AG20443 (cell line): ENCODE measurements around the gene ZSCAN5C.
"Not testable (repeated sequence)": the region's sequence is repeated elsewhere in the genome, so short reads cannot be mapped to it uniquely, and the experiment has no call there.

ENCODE experiments used
- DNase-seq: peaks from one replicate; pipeline ENCODE4 v3.0.0; 2012; ENCODE audit warnings: low spot score, mixed read lengths

Gene ZSCAN5C, protein sequence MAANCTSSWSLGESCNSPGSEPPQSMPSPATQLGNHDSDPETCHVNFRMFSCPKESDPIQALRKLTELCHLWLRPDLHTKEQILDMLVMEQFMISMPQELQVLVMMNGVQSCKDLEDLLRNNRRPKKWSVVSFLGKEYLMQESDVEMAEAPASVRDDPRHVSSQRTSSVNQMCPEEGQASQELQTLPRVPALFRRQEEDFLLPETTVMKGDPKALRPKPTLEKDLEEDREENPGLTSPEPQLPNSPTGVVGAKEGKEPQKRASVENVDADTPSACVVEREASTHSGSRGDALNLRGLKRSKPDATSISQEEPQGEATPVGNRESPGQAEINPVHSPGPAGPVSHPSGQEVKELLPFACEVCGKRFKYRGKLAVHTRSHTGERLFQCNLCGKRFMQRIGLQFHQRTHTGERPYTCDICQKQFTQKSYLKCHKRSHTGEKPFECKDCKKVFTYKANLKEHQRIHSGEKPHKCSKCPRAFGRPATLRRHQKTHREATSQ

DNA sequence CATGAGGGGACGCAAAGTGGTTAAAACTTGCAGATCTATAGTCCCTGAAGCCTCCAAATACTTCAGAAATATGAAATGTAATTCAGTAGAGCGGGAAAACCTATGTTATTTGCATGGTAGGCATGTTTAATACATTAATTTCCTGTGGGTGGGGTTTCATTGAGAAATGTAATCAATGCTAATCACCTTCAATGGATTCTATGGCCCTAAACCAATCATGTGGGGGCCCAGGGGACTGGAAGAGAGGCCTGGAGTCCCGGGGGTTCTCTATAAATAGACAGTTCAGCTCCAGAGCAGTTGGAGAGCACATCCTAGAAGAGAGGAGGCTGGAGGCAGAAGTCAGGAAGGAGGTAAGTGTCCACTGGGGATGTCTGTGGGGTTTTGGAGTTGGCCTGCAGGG lies at the start of gene ZSCAN5C:
TSS of gene ZSCAN5C (plus strand) at position 301 of the 400 bp plus-strand sequence. CDS start 3,641 bp downstream, outside the sequence.
- DNase-seq = no peak

DNA sequence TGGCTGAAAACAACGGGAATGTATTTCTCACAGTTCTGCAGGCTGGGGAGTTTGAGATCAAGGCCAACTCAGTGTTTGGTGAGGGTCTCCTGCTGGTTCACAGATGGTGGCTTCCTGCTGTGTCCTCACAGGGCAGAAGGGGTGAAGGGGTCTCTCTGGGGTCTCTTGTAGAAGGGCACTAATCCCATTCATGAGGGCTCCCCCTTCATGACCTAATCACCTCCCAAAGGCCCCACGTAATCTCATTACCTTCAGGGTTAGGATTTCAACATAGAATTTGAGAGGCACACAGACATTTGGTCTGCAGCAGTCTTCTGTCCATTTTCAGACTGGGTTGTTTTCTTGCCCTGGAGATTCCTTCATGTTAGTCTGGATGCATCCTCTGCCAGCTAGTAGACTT lies 49.4 kb upstream of the ZSCAN5C start:
- no peak for DNase-seq

DNA sequence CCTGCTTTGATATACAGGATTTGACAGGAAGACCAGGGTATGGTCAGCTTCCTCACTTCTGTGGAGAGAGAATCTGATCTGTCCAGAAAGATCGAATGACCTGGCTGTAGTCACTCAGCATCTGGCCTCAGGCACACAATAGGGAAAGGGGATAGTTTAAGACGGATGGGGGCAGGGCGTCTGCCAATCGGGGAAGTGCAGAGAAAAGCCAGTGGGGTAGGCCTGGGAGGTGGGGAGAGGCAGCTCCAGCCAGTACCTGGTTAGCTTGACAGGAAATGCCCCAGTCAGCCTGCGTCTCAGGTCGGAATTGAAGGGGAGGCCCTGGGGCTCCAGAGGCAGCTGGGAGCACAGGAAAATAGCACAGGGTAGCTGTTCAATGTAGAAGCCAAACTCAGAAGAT lies 48.6 kb upstream of the ZSCAN5C start:
- DNase-seq = no peak

DNA sequence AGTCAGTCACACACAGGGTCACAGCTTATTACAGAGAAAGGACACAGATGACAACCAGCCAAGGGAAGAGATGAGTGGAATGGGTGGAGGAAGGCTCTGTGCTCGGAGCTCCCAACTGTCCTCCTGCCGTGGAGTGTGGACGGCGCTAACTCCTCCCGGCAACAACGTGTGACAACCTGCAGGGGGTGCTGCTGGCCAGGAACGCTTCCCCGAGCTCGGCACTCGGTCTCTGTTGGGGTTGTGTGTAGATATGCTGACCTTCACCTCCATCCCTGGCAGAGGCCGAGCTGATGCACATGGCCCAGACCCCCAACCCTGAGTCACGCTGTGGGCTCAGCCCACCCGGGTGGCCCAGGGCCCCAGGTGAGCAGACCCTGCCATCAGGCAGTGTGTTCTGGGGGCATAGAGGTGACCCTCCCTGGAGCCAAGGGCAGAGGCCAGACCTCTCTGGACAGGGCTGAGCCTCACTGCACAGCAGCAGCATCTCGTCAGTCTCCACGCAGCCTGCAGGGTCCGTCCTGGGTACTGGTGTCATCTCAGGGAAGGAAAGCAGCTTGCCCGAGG lies 46.9 kb upstream of the ZSCAN5C start:
- no peak for DNase-seq

DNA sequence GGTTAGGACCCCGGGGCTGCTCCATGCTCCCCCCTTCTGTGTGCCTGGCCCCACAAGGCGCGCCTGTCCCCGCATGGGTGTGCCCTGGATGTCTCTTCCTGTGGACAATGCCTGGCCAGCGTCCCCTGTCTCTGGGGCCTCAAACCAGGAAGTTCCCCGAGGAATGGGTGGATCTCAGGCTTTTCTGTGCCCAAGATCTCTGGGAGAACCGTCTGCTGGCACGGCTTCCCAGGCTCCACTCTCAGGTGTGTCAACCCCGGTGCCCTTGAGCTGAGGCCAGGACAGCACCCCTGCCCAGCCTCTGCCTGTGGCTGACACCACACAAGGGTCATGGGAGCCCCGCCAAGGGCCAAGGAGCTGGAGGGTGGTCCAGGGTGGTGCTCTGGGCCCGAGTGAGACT lies 45.3 kb upstream of the ZSCAN5C start:
- no peak for DNase-seq

DNA sequence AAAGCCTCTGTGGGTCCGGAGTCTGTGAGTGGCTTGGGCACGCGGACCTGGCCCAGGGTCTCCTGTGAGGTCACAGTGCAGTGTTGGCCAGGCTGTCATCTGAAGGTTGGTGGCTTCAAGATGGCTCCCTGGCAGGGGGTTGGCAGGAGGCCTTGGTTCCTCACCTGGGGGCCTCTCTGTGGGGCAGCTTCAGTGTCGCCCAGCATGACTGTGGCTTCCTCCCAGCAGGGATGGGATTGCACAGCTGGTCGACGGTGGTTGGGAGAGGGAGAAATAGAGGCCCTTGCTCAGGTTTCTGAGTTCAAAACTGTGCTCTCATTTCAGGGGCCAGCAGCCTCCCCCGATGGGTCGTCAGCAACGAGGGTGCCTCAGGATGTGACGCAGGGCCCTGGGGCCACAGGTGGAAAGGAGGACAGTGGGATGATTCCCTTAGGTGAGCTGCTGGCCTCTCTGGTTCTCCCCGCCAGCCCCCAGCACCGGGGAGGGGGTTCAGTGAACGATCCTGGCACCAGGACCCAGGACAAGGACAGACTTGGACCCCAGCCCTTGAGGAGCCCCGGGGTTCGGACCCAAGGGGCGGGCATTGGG lies 43.8 kb upstream of the ZSCAN5C start:
- no peak for DNase-seq

DNA sequence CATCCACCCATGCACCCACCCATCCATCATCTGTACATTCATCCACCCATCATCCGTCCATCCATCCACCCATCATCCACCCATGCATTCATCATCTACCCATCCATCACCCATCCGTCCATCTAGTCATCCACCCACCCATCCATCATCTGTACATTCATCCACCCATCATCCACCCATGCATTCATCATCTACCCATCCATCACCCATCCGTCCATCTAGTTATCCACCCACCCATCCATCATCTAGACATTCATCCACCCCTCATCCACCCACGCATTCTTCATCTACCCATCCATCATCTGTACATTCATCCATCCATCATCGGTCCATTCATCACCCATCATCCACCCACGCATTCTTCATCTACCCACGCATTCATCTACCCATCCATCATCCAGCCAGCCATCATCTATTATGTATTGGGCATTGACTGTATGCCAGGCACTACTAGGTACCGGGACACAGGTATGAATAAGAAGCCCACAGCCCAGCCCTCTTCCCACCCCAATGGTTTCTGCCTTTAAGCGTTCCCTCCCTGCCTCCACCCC lies 43.0 kb upstream of the ZSCAN5C start:
- DNase-seq = no peak

DNA sequence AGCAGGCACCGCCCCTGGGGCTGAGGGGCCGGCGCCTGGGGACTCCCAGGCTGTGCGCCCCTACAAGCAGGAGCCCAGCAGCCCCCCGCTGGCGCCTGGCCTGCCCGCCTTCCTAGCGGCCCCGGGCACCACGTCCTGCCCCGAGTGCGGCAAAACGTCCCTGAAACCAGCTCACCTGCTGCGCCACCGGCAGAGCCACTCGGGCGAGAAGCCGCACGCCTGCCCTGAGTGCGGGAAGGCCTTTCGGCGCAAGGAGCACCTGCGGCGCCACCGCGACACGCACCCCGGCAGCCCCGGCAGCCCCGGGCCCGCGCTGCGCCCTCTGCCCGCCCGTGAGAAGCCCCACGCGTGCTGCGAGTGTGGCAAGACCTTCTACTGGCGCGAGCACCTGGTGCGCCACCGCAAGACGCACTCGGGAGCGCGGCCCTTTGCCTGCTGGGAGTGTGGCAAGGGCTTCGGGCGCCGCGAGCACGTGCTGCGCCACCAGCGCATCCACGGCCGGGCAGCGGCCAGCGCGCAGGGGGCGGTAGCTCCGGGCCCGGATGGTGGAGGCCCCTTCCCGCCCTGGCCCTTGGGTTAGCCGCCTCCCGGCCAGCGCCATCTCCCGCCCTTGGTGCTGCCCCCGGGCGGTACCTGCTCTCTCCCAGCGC lies 42.3 kb upstream of the ZSCAN5C start:
- DNase-seq = no peak

DNA sequence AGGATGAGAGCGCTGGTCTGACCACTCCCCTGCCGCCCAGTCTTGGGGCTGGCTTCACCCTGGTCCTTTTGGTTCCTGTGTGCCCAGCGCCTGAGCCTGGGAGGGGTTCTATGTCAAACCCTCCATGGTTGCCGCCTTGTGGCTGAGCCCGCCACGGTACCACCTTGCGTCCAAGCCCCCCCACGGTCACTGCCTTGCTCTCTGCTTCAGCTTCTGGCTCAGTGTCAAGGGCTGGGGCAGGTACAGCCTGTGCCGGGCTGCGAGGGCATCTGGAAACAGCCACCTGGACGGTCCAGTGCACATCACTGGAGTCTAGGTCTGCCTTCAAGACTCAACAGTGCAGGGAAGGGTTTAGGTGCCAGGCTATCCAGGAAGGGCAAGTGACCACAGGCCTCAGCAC lies 40.5 kb upstream of the ZSCAN5C start:
- no peak for DNase-seq

DNA sequence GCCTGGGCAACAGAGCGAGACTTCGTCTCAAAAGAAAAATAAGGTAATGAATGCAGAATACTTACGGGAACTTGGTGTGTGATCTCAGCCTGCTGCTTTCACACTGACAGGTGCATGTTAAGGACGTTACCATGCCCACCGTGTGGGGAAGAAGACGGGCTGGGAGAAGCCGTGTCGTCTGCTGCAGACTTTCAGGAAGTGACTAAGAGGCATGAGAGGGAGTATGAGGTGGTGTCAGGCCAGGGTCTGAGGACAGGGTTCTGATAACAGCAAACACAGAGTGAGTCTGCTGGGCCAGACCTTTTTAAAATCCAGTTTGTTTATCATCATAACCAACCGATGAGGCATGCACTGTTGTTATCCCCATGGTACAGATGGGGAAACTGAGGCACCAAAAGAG lies 39.8 kb upstream of the ZSCAN5C start:
- no peak for DNase-seq

DNA sequence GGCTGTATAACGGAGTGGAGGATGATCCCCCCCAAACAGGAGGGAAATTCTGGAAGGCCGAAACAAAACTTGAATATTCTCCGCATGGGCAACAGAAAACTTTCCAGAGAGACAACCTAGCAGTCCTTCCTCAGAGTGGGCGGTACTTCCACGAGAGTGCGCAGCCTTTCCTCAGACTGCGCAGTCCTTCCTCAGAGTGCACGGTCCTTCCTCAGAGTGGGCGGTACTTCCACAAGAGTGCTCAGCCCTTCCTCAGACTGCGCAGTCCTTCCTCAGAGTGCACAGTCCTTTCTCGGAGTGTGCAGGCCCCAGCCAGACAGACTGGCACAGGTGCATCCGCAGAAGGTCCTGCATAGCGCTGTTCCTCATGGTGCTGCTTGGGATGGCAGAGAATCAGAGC lies 39.0 kb upstream of the ZSCAN5C start:
- no peak for DNase-seq

DNA sequence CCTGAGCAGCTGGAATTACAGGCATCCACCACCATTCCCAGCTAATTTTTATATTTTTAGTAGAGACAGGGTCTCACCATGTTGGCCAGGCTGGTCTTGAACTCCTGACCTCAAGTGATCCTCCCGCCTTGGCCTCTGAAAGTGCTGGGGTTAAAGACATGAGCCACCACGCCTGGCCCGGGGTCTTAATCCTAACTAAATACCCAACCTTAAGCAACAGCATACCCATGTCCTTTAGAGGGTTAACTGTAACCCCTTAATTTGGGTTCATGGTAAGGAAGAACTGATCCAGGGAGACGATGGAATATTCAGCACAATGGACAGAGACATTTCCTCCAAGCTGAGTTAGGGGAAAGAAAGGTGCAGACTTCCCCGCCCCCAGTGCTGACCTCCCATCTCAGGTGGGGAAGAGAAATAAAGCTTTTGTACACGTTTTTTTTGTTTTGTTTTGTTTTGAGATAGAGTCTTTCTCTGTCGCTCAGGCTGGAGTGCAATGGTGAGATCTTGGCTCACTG lies 35.0 kb upstream of the ZSCAN5C start:
- no peak for DNase-seq

DNA sequence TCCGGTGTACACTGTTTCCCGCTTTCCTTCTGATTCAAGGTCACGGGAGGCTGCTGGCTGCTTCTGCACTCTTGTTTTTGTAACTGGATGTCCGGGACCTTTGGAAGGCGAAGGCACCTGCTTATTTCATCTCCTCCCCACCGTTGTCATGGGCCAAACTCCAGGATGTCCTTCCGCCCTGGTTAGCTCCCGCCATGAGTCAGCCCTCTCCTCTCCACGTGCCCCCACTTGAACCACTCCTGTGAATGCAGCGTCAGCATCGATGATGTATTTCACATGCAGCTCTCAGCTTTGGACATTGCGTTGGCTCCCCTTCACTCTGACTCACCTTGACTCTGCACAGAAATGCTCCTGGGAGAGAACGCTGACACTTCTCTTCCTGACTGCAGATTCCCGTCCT lies 31.8 kb upstream of the ZSCAN5C start:
- no peak for DNase-seq

DNA sequence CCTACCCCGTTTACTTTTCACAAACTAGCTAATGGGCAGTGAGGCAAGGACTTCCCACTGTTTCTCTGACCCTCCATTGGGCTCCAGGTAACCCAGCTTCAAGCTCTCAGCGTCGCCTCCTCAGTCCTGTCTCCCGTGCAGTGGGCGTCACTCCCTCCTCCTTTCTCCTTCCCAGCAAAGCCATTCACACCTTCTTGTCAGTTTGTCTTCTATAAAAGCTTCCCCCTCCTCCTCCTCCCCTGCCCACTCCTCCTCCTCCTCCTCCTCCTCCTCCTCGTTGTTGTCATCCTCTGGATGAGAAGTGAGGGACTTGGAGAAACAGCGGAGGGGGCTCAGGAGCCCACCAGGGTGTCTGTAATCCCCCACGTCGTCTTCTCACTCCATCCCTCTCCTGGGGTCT lies 28.0 kb upstream of the ZSCAN5C start:
- no peak for DNase-seq

DNA sequence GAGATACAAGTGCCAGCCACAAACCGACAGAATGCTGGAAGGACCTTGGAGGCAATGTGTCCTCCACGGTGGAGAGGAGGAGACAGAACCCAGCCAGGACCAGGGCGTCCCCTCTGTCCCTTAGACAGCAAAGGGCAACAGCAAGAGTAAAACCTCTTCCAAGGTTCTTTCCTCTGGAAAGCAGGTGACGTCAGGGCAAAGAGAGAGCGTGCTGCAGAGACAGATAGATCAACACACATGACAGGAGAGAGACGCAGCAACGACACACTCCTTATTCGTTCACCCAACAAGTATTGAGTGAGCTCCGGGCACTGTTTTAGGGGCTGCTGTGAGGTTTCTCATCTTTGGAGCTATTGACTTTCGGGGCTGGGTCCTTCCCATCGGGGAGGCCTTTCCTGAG lies 27.5 kb upstream of the ZSCAN5C start:
- DNase-seq = no peak

DNA sequence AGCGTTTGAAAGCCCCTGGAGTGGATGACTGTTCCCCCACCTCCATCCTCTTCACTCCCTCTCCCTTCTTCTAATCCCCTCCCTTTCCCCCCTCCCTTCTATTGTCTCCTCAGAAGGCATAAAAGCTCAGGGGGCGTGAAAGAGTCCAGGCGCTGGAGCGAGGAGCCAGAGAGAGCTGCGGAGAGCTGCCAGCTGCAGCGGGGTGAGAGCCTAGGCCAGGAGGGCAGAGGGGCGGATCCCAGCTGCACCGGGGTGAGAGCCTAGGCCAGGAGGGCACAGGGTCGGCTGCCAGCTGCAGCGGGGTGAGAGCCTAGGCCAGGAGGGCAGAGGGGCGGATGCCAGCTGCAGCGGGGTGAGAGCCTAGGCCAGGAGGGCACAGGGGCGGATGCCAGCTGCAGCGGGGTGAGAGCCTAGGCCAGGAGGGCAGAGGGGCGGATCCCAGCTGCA lies 26.2 kb upstream of the ZSCAN5C start, which contains the start of gene GALP:
TSS of gene GALP (plus strand) at position 148 of the 447 bp plus-strand sequence. CDS start 1,101 bp downstream, outside the sequence.
- DNase-seq = not testable (repeated sequence)

DNA sequence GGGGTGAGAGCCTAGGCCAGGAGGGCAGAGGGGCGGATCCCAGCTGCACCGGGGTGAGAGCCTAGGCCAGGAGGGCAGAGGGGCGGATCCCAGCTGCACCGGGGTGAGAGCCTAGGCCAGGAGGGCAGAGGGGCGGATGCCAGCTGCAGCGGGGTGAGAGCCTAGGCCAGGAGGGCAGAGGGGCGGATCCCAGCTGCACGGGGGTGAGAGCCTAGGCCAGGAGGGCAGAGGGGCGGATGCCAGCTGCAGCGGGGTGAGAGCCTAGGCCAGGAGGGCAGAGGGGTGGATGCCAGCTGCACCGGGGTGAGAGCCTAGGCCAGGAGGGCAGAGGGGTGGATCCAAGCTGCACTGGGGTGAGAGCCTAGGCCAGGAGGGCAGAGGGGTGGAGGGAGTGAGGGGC lies 25.8 kb upstream of the ZSCAN5C start:
- DNase-seq = not testable (repeated sequence)

DNA sequence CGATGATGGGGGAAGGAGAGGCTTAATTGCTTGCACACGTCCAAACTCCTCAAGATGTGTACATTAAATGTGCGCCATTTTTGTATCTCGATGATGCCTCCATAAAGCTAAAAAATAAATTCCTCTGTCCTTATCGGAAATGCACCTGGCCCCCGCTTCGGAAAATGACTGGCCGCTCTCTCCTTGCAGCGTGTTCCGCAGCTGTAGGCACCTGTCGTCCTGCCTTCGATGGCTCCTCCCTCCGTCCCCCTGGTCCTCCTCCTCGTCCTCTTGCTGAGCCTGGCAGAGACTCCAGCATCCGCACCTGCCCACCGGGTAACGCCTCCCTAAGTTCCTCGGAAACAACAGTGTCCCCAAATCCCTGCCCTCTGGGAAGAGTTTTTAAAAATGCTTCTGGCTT lies 25.2 kb upstream of the ZSCAN5C start:
- no peak for DNase-seq

DNA sequence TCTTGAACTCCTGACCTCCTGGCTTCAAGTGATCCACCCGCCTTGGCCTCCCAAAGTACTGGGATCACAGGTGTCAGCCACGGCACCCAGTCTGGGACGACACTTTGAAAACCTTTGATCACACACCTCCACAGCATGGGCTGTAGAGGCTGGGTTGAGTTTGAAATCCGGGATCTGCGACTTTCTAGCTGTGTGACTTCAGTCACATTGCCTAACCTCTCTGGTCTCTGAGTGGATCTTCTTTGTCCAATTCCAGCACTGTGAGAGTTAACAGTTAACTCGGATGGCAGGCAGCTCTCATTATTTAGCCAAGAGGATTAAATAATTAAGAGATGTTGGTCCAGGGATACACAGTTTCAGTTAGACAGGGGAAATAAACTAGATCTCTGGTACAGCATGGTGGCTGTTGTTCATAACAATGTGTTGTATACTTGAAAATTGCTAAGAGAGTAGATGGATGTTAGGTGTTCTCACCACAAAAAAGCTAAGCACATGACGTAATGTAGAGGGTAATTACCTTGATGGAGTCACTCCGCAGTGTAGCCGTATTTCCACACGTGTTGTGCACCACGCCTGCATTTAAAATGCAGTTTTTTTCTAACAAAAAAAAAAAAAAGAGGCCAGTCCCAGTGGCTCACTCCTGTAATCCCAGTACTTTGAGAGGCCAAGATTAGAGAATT lies 24.4 kb upstream of the ZSCAN5C start:
- DNase-seq = no peak

DNA sequence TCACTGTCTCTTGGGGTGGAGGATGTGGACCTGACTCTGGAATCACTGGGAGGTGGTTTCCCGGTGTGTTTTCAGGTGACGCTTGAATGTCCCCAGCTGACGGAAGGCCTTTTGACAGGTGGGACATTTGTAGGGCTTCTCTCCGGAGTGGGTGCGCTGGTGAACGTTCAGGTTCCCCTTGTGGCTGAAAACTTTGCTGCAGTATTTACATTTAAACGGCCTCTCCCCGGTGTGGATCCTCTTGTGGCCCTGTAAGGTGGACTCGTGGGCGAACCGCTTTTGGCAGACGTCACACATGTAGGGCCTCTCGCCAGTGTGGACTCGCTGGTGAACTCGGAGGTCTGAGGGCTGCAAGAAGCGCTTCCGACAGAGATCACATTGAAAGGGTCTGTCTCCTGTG lies 12.3 kb upstream of the ZSCAN5C start:
- no peak for DNase-seq

DNA sequence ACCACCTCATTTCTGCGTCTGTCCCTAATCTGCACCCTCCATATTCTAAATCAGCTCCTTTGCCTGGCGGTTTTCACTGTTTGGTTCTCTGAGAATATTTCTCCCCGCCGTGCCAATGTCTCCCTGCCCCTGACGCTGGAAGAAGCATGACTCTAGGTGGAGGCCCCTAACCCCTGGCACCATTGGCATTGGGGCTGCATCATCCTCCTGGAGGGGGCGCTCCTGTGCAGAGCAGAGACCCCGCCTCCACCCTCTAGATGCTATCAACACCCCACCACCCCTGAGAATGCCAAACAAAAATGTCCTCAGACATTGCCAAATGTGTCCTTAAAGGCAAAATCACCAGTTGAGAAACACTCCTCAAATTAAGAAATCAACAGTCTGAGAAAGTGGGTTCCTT lies 11.0 kb upstream of the ZSCAN5C start:
- DNase-seq = no peak
